ENCODE results near the gene L3MBTL2.
"Not testable (repeated sequence)": the region's sequence is repeated elsewhere in the genome, so short reads cannot be mapped to it uniquely, and the experiment has no call there.

Gene L3MBTL2

DNA sequence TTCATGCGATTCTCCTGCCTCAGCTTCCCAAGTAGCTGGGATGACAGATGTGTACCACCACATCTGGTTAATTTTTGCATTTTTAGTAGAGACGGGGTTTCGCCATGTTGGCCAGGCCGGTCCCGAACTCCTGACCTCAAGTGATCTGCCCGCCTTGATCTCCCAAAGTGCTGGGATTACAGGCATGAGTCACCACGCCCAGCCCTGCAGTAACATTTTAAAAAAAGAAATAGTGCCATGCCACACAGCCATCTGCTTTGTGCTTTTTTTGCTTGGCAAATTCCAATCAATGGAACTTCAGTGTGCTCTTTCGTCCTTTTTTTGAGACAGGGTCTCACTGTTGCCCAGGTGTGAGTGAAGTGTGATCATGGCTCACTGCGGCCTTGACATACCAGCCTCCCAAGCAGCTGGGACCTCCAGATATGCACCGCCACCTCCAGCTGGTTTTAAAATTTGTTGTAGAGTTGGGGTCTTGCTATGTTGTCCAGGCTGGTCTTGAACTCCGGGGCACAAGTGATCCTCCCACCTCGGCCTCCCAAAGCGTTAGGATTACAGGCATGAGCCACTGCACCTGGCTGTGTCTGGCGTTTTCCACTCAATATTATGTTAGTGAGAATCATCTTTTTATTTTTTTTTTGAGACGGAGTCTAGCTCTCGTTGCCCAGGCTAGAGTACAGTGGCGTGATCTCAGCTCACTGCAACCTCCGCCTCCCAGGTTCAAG lies 37.4 kb downstream of the L3MBTL2 start:
- no peak for DNase-seq

DNA sequence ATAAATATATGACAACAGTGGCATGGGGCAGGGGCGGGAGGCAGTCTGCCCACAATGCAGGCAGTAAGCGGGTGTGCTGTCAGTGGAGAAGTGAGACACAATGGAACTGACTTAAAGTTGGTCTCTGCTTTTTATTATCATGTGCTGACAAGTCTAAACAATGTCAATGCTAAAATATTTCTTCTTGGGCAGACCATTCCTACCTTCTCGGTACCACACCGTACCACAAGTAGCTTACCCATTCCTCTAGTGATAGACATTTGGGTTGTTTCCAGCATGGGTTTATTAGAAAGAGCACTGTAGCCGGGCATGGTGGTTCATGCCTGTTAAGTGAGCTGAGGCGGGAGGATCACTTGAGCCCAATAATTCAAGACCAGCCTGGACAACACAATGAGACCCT lies 38.2 kb downstream of the L3MBTL2 start:
- no peak for DNase-seq

DNA sequence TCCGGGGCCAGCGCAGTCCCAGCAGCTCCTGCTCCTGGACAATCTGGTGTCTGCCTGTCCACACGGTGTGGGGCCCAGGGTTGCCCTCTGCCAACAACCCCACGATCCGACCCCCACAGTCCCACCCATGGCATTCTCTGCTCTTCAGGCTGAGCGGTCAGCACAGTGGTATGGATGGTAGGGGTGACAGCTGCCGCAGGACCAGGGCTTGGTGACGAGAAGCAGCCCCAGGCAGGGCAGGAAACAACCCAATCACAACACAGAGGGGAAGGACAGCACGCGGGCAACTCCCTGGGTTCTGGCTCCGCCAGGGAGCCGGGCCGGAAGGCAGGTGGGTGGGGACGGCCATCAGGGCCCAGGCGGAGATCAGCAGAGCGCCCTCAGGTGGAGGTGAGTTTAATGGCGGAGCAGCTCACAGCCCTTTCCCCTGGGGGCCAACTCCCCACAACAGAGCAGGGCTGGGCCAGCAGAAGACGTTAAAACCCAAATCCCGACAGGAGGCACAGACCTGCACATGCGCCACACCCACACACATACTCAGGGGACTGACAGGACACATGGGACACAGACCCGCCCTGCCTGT lies 40.9 kb downstream of the L3MBTL2 start:
- no peak for DNase-seq

GRCh38 chr22:41247703-41248102 lies 42.6 kb downstream of the L3MBTL2 start:
- DNase-seq = no peak

DNA sequence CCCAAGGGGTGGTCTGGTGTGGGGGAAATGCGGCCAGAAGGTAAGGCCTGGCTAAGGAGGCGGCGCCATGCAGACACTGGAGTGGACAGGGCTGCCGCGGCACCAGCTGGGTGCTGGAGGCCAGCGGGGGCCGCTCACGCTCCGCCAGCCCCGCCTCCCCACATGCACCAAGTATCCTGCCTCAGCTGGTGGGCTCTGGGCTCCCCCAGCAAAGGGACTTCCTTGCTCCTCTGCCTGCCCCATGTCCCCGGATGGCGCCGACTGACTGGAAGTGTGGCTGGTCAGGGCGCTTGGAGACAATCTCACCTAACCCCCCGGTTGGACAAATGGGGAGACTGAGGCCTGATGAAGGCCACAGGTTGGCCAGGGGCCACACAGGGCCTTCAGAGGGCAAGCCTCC lies 43.2 kb downstream of the L3MBTL2 start:
- DNase-seq = no peak

DNA sequence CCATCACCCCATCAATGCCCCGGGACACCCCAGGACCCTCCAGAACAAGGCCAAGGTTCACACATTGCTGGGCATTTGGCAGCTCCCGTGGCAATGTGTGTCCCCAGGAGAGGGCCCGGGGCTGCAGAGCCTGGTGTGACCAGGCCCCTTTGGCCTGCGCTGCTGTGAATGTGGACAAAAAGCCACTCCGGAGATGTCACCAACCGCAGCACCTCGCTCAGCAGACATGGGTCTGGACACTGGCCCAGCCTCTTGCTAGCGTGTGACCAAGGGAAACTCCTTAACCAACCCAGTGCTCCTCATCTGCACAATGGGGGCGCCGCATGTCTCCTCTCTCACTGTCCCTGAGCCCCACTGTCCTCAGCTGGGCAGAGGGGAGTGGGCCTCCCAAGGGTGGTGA lies 43.6 kb downstream of the L3MBTL2 start:
- no peak for DNase-seq

- DNase-seq = no peak
These were observed 44.3 kb downstream of the L3MBTL2 start for GRCh38 chr22:41249442-41249841.

DNA sequence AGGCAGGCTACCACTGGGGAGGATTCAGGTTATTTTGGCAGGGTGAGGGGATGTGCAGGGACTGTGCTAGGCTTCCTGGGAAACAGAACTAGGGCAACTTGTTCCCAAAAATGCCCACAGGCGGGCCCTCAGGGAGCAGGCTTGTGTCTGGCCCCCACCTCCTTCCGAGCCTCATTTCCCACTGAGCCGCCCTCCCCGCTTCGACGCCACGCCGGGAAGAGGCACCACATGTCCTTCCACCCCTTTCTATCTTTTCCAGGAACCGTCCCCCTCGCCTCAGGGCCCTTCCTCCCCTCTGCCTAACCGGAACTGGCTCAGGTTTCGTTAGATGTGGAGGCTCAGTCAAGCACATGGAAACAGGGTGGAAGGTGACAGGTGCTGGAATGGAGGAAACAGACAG lies 45.0 kb downstream of the L3MBTL2 start:
- no peak for DNase-seq

DNA sequence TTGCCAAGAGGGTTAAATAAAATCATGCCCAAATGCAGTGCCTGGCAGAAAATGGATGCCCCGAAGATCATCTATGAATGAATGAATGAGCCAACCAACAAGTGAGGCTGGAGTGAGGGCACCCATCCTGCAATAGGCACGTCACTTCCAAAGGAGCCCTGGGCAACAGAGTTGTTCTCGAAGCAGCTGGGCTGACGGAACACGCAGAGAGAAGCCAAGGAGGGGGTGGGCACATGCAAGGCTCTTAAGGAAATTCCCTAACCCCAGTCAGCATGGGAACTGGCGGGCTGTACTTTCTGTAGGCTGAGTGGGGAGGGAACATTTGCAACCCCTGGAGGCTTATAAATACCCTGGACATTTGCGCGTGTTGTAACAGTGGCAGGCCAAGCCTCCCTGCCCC lies 47.3 kb downstream of the L3MBTL2 start:
- DNase-seq = no peak

- DNase-seq = no peak
These were observed 49.1 kb downstream of the L3MBTL2 start for GRCh38 chr22:41254230-41254629.

- no peak for DNase-seq
These were observed 51.4 kb downstream of the L3MBTL2 start for GRCh38 chr22:41256254-41257253.

GRCh38 chr22:41257696-41258095 lies 52.6 kb downstream of the L3MBTL2 start:
- DNase-seq = no peak

GRCh38 chr22:41259756-41260155 lies 54.6 kb downstream of the L3MBTL2 start:
- DNase-seq = not testable (repeated sequence)

GRCh38 chr22:41260871-41261270 lies 55.8 kb downstream of the L3MBTL2 start:
- DNase-seq = no peak

DNA sequence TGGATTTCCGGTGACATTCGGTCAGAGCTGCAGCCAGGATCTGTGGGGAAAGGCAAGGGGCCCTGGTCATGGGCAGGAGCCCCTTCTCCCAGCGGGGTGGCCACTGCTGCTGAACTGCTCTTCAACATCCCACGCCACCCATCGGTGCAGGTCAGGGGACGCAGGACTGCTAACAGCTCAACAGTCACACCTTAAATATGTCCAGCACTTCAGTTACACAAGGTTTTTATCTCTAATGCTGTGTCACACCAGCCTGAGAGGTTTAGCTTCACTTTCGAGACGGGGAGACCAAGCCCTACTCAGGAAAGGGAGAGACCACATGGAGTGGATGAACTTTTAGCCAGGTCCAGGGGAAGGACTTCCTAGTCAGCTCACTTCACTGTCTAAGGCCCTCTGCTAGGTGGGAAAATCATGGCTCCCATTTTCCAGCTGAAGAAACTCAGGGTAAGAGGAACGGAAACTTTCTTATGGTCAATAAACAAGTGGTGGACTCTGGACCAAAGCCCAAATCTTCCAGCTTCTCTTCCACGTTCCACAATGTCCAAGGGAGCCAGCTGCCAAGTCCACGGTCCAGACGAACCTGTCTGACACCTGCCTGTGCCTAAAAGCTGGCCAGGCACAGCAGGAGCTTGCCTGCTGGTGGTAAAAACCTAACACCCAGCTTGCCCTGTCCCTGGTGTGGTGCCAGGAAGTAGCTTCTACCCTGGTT lies 56.6 kb downstream of the L3MBTL2 start:
- DNase-seq = no peak

DNA sequence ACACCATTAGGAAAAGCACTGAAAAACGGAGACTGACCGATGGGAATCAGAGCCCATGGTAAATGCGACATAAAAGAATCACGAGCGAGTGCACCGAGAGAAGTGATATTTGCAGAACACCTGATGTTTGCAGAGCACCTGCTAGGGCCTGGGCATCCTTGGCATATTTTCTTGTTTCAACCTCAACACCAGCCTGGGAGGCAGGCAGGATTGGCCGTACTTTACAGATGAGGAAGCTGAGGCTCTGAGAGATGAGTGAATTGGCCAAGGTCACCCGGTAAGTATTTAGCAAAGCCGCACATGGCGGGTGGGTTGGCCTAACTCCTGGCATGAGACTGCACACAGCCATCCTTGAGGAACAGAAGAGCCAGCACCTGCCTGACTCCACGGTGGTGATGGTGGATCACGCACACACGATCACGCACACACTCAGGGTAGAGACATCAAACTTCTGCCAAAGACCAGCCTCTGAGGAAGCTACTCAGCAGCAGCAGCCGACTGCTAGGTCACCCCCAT lies 57.2 kb downstream of the L3MBTL2 start:
- no peak for DNase-seq

DNA sequence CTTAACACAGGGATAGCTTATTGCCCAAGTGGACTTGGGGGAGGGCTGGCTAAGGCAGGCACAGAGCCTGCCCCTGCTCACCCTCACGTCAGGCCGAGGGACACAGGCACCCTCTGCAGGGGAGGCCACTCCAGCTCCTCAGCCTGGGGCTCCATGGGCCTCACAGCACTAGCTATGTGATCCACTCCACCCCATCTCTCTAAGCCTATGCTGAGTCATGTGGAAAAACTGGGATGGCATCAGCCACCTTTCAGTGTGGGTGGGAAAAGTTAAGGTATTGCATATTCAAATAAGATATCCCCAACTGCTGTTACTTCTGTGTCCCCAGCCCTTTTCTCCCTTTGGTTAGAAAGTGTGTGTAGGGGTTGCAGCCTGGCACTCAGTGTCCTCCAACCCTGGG lies 58.6 kb downstream of the L3MBTL2 start:
- DNase-seq = no peak

GRCh38 chr22:41264408-41264941 lies 59.4 kb downstream of the L3MBTL2 start:
- no peak for DNase-seq

DNA sequence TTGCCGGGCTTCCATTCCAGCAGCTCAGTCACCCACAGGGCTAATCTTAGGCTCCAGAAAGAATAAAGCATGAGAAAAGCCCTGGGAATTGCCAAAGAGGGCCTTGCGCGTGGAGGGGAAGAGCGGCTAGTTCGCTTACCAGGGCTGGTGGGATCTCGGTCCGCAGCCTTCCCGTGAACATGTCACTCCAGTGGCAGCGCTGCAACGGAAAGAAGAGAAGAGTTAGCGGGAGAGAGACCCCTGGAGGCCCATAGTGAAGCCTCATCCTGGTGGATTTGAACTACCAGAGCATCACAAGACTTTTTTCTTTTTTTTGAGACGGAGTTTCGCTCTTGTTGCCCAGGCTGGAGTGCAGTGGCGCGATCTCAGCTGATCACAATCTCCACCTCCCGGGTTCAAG lies 62.8 kb downstream of the L3MBTL2 start:
- no peak for DNase-seq

- no peak for DNase-seq
These were observed 66.7 kb downstream of the L3MBTL2 start for GRCh38 chr22:41271787-41272186.

- no peak for DNase-seq
These were observed 68.0 kb downstream of the L3MBTL2 start for GRCh38 chr22:41273128-41273527.

- DNase-seq = no peak
These were observed 69.7 kb downstream of the L3MBTL2 start for GRCh38 chr22:41274856-41275255.

- DNase-seq = no peak
These were observed 75.0 kb downstream of the L3MBTL2 start for GRCh38 chr22:41280065-41280464.

All from stimulated activated naive CD4-positive, alpha-beta T cell treated with Interleukin-2 at 50 U/mL for 16 hours (primary cell).